ENCODE data around the gene BTBD2. TPM values are rescaled to one million over a fixed set of nuclear protein-coding genes. Genes with fewer than 3 reads are reported as not detected.
A peak's percentile ranks its signal among the peaks of the same experiment; 100 is the strongest.

Gene BTBD2
- total RNA-seq, 1 donor from 2014 or later, result 59.7 TPM

- DNase-seq, result no peak
Observed at GRCh38 chr19:1959928-1960589, 55.5 kb downstream of the BTBD2 start.

GRCh38 chr19:1957562-1958248 is 57.8 kb downstream of the BTBD2 start:
- no peak for DNase-seq

GRCh38 chr19:1956868-1957492 is 58.5 kb downstream of the BTBD2 start:
- no peak for DNase-seq

GRCh38 chr19:1956122-1956494 is 59.4 kb downstream of the BTBD2 start:
- no peak for DNase-seq

- no peak for DNase-seq
Observed at GRCh38 chr19:1955171-1956121, 60.1 kb downstream of the BTBD2 start.

GRCh38 chr19:1954532-1954933 is 61.0 kb downstream of the BTBD2 start:
- no peak for DNase-seq

GRCh38 chr19:1953441-1954094 is 61.9 kb downstream of the BTBD2 start:
- no peak for DNase-seq

- no peak for DNase-seq
Observed at GRCh38 chr19:1953037-1953436, 62.5 kb downstream of the BTBD2 start.

- no peak for DNase-seq
Observed at GRCh38 chr19:1952635-1953034, 62.9 kb downstream of the BTBD2 start.

GRCh38 chr19:1950640-1951039 is 64.9 kb downstream of the BTBD2 start:
- DNase-seq, result no peak

- no peak for DNase-seq
Observed at GRCh38 chr19:1949304-1950101, 66.0 kb downstream of the BTBD2 start.

GRCh38 chr19:1947651-1948209 is 67.8 kb downstream of the BTBD2 start:
- DNase-seq, result no peak

- DNase-seq, result peak; percentile 49
Observed at GRCh38 chr19:1945899-1946298, 69.6 kb downstream of the BTBD2 start.

GRCh38 chr19:1944916-1945561 is 70.5 kb downstream of the BTBD2 start:
- no peak for DNase-seq

GRCh38 chr19:1944088-1944915 is 71.2 kb downstream of the BTBD2 start:
- DNase-seq, result no peak

- DNase-seq, result no peak
Observed at GRCh38 chr19:1943661-1944087, 71.8 kb downstream of the BTBD2 start.

- no peak for DNase-seq
Observed at GRCh38 chr19:1942934-1943555, 72.5 kb downstream of the BTBD2 start.

- peak; percentile 75 for DNase-seq
Observed at GRCh38 chr19:1942078-1942933, 73.2 kb downstream of the BTBD2 start.

Data from tongue (tissue), 2 donors.